ENCODE data around the gene SLC49A4.

SLC49A4 gene

DNA sequence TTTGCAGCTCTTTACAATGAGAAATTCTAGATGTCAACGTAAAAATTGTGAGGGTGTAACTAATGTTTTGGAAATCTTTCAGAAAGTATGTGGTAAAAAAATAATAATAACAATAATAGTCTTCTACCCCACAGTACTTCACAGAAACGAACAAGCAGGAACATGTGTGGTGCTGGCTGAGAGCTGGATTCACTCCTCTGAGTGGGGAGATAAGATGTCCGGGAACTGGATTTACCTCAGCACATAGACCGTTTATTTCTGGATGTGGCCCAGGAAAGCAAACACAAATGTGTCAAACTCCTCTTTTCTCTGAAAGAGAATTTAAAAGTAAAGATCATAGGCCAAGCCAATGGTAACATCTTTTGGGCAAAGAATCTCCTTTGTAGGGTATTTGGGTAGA is 103.4 kb downstream of the SLC49A4 start:
- H3K4me3 ChIP-seq (ENCODE audit: low read length in 2 of 2), result no peak overlapping the region
- H3K4me1 ChIP-seq (ENCODE audit: control insufficient read depth in 2 of 2, insufficient read depth in 2 of 2, low read length in 2 of 2), result no peaks in the 10 kb centered on the region
- no peaks in the 10 kb centered on the region for H3K27me3 ChIP-seq (ENCODE audit: control insufficient read depth in 2 of 2, insufficient read depth in 2 of 2, low read length in 2 of 2)
- no peaks in the 10 kb centered on the region for H3K9me3 ChIP-seq (ENCODE audit: control insufficient read depth in 2 of 2, low read length in 2 of 2)
- no peak overlapping the region for H3K27ac ChIP-seq (ENCODE audit: low read depth in 2 of 2, low read length in 2 of 2)
- no peak overlapping the region for H3K9ac ChIP-seq (ENCODE audit: low read depth in 1 of 2, low read length in 2 of 2)
- H3K36me3 ChIP-seq (ENCODE audit: control insufficient read depth in 2 of 2, insufficient read depth in 2 of 2, low read length in 2 of 2), result no peaks in the 10 kb centered on the region

DNA sequence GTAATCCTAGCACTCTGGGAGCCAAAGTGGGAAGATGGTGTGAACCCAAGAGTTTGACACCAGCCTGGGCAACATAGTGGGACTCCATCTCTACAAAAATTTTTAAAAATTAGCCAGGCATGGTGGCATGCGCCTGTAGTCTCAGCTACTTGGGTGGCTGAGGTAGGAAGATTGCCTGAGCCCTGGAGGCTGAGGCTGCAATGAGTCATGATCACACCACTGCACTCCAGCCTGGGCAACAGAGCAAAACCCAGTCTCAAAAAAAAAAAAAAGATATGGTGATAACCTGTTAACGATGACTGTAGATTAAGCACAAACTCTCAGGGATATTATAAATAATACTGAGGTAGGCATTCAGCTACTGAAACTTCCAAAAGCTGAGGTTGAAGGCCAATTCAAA is 107.5 kb downstream of the SLC49A4 start:
- Histone ChIP-seq H3K9me3 (ENCODE audit: control insufficient read depth in 2 of 2, low read length in 2 of 2) (no peaks in the 10 kb centered on the region), H3K4me1 (ENCODE audit: control insufficient read depth in 2 of 2, insufficient read depth in 2 of 2, low read length in 2 of 2) (no peaks in the 10 kb centered on the region), H3K27ac (ENCODE audit: low read depth in 2 of 2, low read length in 2 of 2) (no peak overlapping the region), H3K9ac (ENCODE audit: low read depth in 1 of 2, low read length in 2 of 2) (no peak overlapping the region), H3K27me3 (ENCODE audit: control insufficient read depth in 2 of 2, insufficient read depth in 2 of 2, low read length in 2 of 2) (no peaks in the 10 kb centered on the region), H3K4me3 (ENCODE audit: low read length in 2 of 2) (no peak overlapping the region), H3K36me3 (ENCODE audit: control insufficient read depth in 2 of 2, insufficient read depth in 2 of 2, low read length in 2 of 2) (no peaks in the 10 kb centered on the region)

DNA sequence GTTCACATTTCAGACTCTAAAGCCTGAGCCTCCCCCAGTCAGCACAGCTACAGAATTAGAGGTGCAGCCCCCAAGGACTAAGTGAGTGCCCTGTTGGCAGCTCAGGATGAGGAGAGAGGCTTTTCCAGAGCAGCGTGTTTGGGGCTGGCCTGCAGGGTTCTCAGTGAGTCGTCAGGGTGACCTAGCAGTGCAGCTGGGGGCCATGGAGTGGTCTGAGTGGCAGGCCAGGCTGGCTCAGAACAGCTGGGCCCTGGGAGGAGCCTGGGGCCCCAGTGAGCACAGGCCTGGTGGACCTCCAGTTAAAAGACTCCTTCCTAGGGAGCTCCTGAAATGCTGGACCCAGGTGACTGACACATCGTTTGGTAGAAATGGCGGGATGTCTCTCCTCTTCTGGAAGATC is 108.3 kb downstream of the SLC49A4 start:
- H3K27me3 ChIP-seq (ENCODE audit: control insufficient read depth in 2 of 2, insufficient read depth in 2 of 2, low read length in 2 of 2), result no peaks in the 10 kb centered on the region
- H3K4me1 ChIP-seq (ENCODE audit: control insufficient read depth in 2 of 2, insufficient read depth in 2 of 2, low read length in 2 of 2), result no peaks in the 10 kb centered on the region

DNA sequence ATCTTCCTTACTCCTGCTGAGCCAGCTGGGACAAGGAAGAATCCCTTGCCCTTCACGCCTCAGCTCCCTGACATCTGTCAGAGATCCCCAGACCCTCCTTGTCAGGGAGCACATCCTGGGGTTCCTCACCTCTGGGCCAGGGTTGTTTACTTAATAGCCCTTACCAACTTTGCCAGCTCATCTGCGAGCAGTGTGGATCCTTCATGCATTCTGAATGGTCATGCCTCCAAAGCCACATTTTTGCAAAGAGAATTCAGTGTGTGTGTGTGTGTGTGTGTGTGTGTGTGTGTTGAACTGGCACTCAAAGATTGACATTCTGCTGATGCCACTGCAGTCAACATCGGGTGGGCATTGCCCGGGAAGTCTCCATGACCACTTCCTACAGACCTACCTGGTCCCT is 112.6 kb downstream of the SLC49A4 start:
- Histone ChIP-seq H3K9ac (ENCODE audit: low read depth in 1 of 2, low read length in 2 of 2) (no peak overlapping the region), H3K4me1 (ENCODE audit: control insufficient read depth in 2 of 2, insufficient read depth in 2 of 2, low read length in 2 of 2) (no peaks in the 10 kb centered on the region), H3K27me3 (ENCODE audit: control insufficient read depth in 2 of 2, insufficient read depth in 2 of 2, low read length in 2 of 2) (peaks cover 0 to under 1% of the 10 kb centered on the region in 2 donors), H3K9me3 (ENCODE audit: control insufficient read depth in 2 of 2, low read length in 2 of 2) (no peaks in the 10 kb centered on the region), H3K36me3 (ENCODE audit: control insufficient read depth in 2 of 2, insufficient read depth in 2 of 2, low read length in 2 of 2) (no peaks in the 10 kb centered on the region), H3K4me3 (ENCODE audit: low read length in 2 of 2) (no peak overlapping the region), H3K27ac (ENCODE audit: low read depth in 2 of 2, low read length in 2 of 2) (no peak overlapping the region)

More for the DNA sequence above, 108.3 kb downstream of the SLC49A4 start:
- Histone ChIP-seq H3K9me3 (ENCODE audit: control insufficient read depth in 2 of 2, low read length in 2 of 2) (no peaks in the 10 kb centered on the region), H3K9ac (ENCODE audit: low read depth in 1 of 2, low read length in 2 of 2) (no peak overlapping the region), H3K36me3 (ENCODE audit: control insufficient read depth in 2 of 2, insufficient read depth in 2 of 2, low read length in 2 of 2) (no peaks in the 10 kb centered on the region), H3K4me3 (ENCODE audit: low read length in 2 of 2) (no peak overlapping the region), H3K27ac (ENCODE audit: low read depth in 2 of 2, low read length in 2 of 2) (no peak overlapping the region)

- H3K27ac ChIP-seq (ENCODE audit: low read depth in 2 of 2, low read length in 2 of 2), result no peak overlapping the region
Measured at GRCh38 chr3:122908251-122908650, 113.4 kb downstream of the SLC49A4 start.

GRCh38 chr3:122911901-122912300 is 117.0 kb downstream of the SLC49A4 start:
- H3K9me3 ChIP-seq (ENCODE audit: control insufficient read depth in 2 of 2, low read length in 2 of 2), result no peaks in the 10 kb centered on the region
- H3K4me1 ChIP-seq (ENCODE audit: control insufficient read depth in 2 of 2, insufficient read depth in 2 of 2, low read length in 2 of 2), result no peaks in the 10 kb centered on the region
- no peak overlapping the region for H3K27ac ChIP-seq (ENCODE audit: low read depth in 2 of 2, low read length in 2 of 2)
- H3K36me3 ChIP-seq (ENCODE audit: control insufficient read depth in 2 of 2, insufficient read depth in 2 of 2, low read length in 2 of 2), result no peaks in the 10 kb centered on the region
- peaks cover 0 to 4% of the 10 kb centered on the region in 2 donors for H3K27me3 ChIP-seq (ENCODE audit: control insufficient read depth in 2 of 2, insufficient read depth in 2 of 2, low read length in 2 of 2)
- H3K4me3 ChIP-seq (ENCODE audit: low read length in 2 of 2), result no peak overlapping the region
- H3K9ac ChIP-seq (ENCODE audit: low read depth in 1 of 2, low read length in 2 of 2), result no peak overlapping the region

More at GRCh38 chr3:122908251-122908650, 113.4 kb downstream of the SLC49A4 start:
- Histone ChIP-seq H3K36me3 (ENCODE audit: control insufficient read depth in 2 of 2, insufficient read depth in 2 of 2, low read length in 2 of 2) (no peaks in the 10 kb centered on the region), H3K4me3 (ENCODE audit: low read length in 2 of 2) (no peak overlapping the region), H3K9me3 (ENCODE audit: control insufficient read depth in 2 of 2, low read length in 2 of 2) (no peaks in the 10 kb centered on the region), H3K27me3 (ENCODE audit: control insufficient read depth in 2 of 2, insufficient read depth in 2 of 2, low read length in 2 of 2) (peaks cover 0 to 4% of the 10 kb centered on the region in 2 donors), H3K9ac (ENCODE audit: low read depth in 1 of 2, low read length in 2 of 2) (no peak overlapping the region), H3K4me1 (ENCODE audit: control insufficient read depth in 2 of 2, insufficient read depth in 2 of 2, low read length in 2 of 2) (no peaks in the 10 kb centered on the region)

- Histone ChIP-seq H3K9me3 (ENCODE audit: control insufficient read depth in 2 of 2, low read length in 2 of 2) (no peaks in the 10 kb centered on the region), H3K4me1 (ENCODE audit: control insufficient read depth in 2 of 2, insufficient read depth in 2 of 2, low read length in 2 of 2) (no peaks in the 10 kb centered on the region), H3K9ac (ENCODE audit: low read depth in 1 of 2, low read length in 2 of 2) (no peak overlapping the region), H3K27me3 (ENCODE audit: control insufficient read depth in 2 of 2, insufficient read depth in 2 of 2, low read length in 2 of 2) (peaks cover 0 to 4% of the 10 kb centered on the region in 2 donors), H3K27ac (ENCODE audit: low read depth in 2 of 2, low read length in 2 of 2) (no peak overlapping the region), H3K36me3 (ENCODE audit: control insufficient read depth in 2 of 2, insufficient read depth in 2 of 2, low read length in 2 of 2) (no peaks in the 10 kb centered on the region), H3K4me3 (ENCODE audit: low read length in 2 of 2) (no peak overlapping the region)
Measured at GRCh38 chr3:122912772-122913538, 118.1 kb downstream of the SLC49A4 start.

DNA sequence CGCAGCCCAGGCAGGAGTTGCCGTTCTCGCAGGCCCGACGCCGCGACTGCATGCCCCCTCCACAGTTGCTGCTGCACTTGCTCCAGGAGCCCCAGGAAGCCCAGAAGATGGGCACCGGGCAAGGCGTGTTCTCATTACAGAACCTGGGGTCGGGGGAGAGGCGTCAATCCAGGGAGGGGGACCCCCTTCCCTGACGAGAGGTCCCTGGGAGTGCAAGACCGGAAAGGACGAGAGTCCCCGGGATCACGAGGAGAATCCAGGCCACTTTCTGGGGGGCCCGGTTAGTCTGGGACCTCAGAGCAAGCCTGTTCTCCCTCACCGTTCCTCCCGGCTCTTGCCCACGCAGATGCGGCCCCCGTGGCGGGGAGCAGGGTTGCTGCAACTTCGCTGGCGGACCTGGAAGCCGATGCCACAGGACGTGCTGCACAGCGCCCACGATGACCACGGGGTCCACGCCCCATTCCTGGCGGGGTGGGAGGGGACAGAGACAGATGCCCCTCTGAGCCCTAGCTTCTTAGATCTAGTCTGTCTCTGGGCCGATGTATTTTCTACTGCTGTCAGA is 118.8 kb downstream of the SLC49A4 start:
- Histone ChIP-seq H3K27ac (ENCODE audit: low read depth in 2 of 2, low read length in 2 of 2) (no peak overlapping the region), H3K36me3 (ENCODE audit: control insufficient read depth in 2 of 2, insufficient read depth in 2 of 2, low read length in 2 of 2) (no peaks in the 10 kb centered on the region), H3K4me3 (ENCODE audit: low read length in 2 of 2) (no peak overlapping the region), H3K4me1 (ENCODE audit: control insufficient read depth in 2 of 2, insufficient read depth in 2 of 2, low read length in 2 of 2) (no peaks in the 10 kb centered on the region), H3K27me3 (ENCODE audit: control insufficient read depth in 2 of 2, insufficient read depth in 2 of 2, low read length in 2 of 2) (peaks cover 0 to 4% of the 10 kb centered on the region in 2 donors), H3K9me3 (ENCODE audit: control insufficient read depth in 2 of 2, low read length in 2 of 2) (no peaks in the 10 kb centered on the region), H3K9ac (ENCODE audit: low read depth in 1 of 2, low read length in 2 of 2) (no peak overlapping the region)

DNA sequence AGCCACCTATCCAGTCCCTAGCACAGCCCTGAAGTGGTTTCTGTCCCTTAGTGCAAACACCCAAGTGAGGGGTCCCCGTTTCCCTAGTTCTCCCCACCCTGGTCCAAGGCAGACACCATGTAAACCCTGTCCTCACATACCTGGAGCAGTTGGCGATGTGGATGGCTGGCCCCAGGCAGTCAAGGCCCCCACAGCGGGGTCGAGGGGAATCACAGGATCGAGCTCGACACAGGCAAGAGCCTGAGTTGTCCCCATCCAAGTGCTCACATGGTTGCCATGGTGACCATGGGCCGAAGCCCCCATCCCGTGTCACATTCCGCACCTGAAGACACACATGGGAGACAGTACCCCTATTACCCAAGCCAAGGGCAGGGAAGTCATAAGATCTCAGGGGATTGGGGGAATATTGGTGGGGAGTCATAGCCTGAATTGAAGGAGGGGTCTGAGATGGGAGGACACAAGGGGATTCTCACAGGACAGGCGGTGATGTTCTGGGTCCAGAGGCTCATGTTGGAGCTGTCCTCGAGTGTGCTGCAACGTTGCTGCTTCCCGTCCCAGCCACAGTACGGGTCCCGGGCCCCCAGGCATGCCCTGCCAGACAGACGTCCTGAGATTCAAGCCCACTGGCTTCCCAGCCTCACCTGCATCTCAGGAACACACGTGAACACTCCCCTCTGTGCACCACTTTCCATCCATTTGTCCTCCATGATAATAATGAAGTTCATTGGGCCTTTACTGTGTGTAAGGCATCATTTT is 120.6 kb downstream of the SLC49A4 start:
- no peak overlapping the region for H3K9ac ChIP-seq (ENCODE audit: low read depth in 1 of 2, low read length in 2 of 2)
- H3K27ac ChIP-seq (ENCODE audit: low read depth in 2 of 2, low read length in 2 of 2), result no peak overlapping the region
- no peaks in the 10 kb centered on the region for H3K4me1 ChIP-seq (ENCODE audit: control insufficient read depth in 2 of 2, insufficient read depth in 2 of 2, low read length in 2 of 2)
- peaks cover 4 to 8% of the 10 kb centered on the region in 2 donors for H3K27me3 ChIP-seq (ENCODE audit: control insufficient read depth in 2 of 2, insufficient read depth in 2 of 2, low read length in 2 of 2)
- H3K4me3 ChIP-seq (ENCODE audit: low read length in 2 of 2), result no peak overlapping the region
- no peaks in the 10 kb centered on the region for H3K36me3 ChIP-seq (ENCODE audit: control insufficient read depth in 2 of 2, insufficient read depth in 2 of 2, low read length in 2 of 2)
- no peaks in the 10 kb centered on the region for H3K9me3 ChIP-seq (ENCODE audit: control insufficient read depth in 2 of 2, low read length in 2 of 2)

DNA sequence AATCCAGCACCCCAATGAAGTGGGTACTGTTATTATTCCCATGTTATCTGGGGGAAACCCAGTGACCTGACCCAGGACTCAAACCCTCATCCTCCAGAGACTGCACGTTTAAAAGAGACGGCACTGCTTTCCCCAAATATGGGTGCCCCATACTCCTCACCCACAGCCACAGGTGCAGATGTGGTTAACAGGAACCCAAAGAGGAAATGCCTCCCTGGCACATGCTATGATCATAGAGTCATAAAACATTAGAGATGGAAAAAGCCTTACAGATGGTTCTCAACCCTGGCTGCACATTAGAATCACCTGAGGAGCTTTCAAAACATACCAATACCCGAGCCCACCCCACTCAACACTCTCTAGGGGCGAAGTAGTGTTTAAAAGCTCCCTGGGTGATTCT is 121.2 kb downstream of the SLC49A4 start:
- H3K9me3 ChIP-seq (ENCODE audit: control insufficient read depth in 2 of 2, low read length in 2 of 2), result no peaks in the 10 kb centered on the region
- no peak overlapping the region for H3K9ac ChIP-seq (ENCODE audit: low read depth in 1 of 2, low read length in 2 of 2)
- H3K4me3 ChIP-seq (ENCODE audit: low read length in 2 of 2), result no peak overlapping the region
- H3K36me3 ChIP-seq (ENCODE audit: control insufficient read depth in 2 of 2, insufficient read depth in 2 of 2, low read length in 2 of 2), result no peaks in the 10 kb centered on the region
- H3K4me1 ChIP-seq (ENCODE audit: control insufficient read depth in 2 of 2, insufficient read depth in 2 of 2, low read length in 2 of 2), result no peaks in the 10 kb centered on the region
- H3K27me3 ChIP-seq (ENCODE audit: control insufficient read depth in 2 of 2, insufficient read depth in 2 of 2, low read length in 2 of 2), result peaks cover 8 to 12% of the 10 kb centered on the region in 2 donors
- H3K27ac ChIP-seq (ENCODE audit: low read depth in 2 of 2, low read length in 2 of 2), result no peak overlapping the region

All from mucosa of rectum (tissue), 2 donors.